Thyroid gland (tissue), 4 donors: ENCODE results near the gene B4GALNT3. TPM values are rescaled to one million over a fixed set of nuclear protein-coding genes. Genes with fewer than 3 reads are reported as not detected.

Experiments
- DNase-seq, 2 donors: peaks; one replicate each; pipeline ENCODE4 v3.0.0-alpha.2; 2019
- H3K27ac ChIP-seq, 3 donors: fragments of 200-600 bp; sonication (generic); 1 replicate in 2 of 3; 2 replicates in 1 of 3; pipeline ENCODE4 v1.5.1; 2016 to 2019; ENCODE audit warnings: mild to moderate bottlenecking in 1 of 3, moderate library complexity in 1 of 3
- H3K27me3 ChIP-seq: fragments of 200-600 bp; sonication (generic); one replicate; pipeline ENCODE4 v1.5.1; 2019
- H3K36me3 ChIP-seq, 2 donors: fragments of 200-600 bp; sonication (generic); one replicate each; pipeline ENCODE4 v1.5.1; 2016 to 2019
- H3K4me1 ChIP-seq, 2 donors: fragments of 200-600 bp; sonication (generic); one replicate each; pipeline ENCODE4 v1.5.1; 2017 to 2019
- H3K4me3 ChIP-seq, 3 donors: fragments of 200-600 bp; sonication (generic); replicated peaks in 1 of 3; 1 replicate in 2 of 3; 2 replicates in 1 of 3; pipeline ENCODE4 v1.5.1; 2016; ENCODE audit warnings: mild to moderate bottlenecking in 1 of 3
- H3K9me3 ChIP-seq: fragments of 200-600 bp; sonication (generic); one replicate; pipeline ENCODE4 v1.5.1; 2017
- POLR2A ChIP-seq, 2 donors: fragments of 450-650 bp; IDR thresholded peaks; one replicate each; pipeline ENCODE4 v1.6.1; 2017; ENCODE audit warnings: antibody characterized with exemption in 2 of 2, mild to moderate bottlenecking in 2 of 2, moderate library complexity in 1 of 2
- WGBS, 2 donors: methylation state at CpG; one replicate each; pipeline ENCODE4 v1.1.5; 2017; 5-methylcytosine and 5-hydroxymethylcytosine counted together
- intact Hi-C: fragments of 100-400 bp; cut with DNase I; formaldehyde crosslinking; loops from one replicate; pipeline ENCODE4 v1.15.1; 2023
- total RNA-seq, 4 donors: library from RNA; depleted of rRNA; stranded (reverse); fragments of >200 nt; gene quantifications; one replicate each; pipeline ENCODE4 v1.2.3, GENCODE V29; 2016
- TF ChIP-seq, protein P1 (sequence below), 6 experiments: fragments of 200-600 bp in 3 of 6; fragments of 450-650 bp in 3 of 6; sonication (generic) in 3 of 6; IDR thresholded peaks; one replicate each; pipeline ENCODE4 v1.5.1; 2016 to 2019; ENCODE audit warnings: antibody characterized with exemption in 6 of 6, mild to moderate bottlenecking in 2 of 6, inconsistent platforms in 1 of 6, moderate library complexity in 1 of 6

B4GALNT3 gene
- total RNA-seq, 4 donors from 2014 or later, result 3.9 to 6.6 (median 5.6) TPM

DNA sequence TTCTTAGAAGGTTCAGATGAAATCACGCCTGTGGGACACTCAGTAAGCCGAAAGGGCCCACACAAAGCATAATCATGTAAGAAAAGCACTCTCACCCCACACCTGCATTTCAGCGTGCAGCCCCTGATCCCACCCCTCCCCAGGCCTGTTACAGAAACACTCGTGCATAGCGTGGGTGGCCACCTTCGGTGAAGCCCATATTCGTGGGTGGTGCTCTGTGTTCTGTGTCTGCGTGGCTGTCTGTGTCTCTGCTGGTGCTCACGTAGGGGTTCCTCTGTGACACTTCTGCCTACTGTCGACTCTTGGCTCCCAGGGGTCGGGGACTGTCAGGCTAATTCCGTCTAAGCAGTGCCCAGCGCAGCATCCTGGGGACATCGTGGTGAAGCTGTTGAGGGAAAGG, 74.0 kb downstream of the B4GALNT3 start:
- Histone ChIP-seq H3K36me3 (no peaks in the 10 kb centered on the region), H3K9me3 (no peaks in the 10 kb centered on the region), H3K27me3 (no peaks in the 10 kb centered on the region), H3K27ac (no peak overlapping the region), H3K4me3 (no peak overlapping the region), H3K4me1 (peaks cover 0 to 7% of the 10 kb centered on the region in 2 donors)
- intact Hi-C loops, result no loop called here
- no peak for TF ChIP-seq POLR2A (IDR thresholded peaks at IDR 0.05)
- TF ChIP-seq, protein P1, sequence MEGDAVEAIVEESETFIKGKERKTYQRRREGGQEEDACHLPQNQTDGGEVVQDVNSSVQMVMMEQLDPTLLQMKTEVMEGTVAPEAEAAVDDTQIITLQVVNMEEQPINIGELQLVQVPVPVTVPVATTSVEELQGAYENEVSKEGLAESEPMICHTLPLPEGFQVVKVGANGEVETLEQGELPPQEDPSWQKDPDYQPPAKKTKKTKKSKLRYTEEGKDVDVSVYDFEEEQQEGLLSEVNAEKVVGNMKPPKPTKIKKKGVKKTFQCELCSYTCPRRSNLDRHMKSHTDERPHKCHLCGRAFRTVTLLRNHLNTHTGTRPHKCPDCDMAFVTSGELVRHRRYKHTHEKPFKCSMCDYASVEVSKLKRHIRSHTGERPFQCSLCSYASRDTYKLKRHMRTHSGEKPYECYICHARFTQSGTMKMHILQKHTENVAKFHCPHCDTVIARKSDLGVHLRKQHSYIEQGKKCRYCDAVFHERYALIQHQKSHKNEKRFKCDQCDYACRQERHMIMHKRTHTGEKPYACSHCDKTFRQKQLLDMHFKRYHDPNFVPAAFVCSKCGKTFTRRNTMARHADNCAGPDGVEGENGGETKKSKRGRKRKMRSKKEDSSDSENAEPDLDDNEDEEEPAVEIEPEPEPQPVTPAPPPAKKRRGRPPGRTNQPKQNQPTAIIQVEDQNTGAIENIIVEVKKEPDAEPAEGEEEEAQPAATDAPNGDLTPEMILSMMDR (IDR thresholded peaks at IDR 0.05), result no peak
- WGBS, 2 donors, result 92 to 94% methylated on average over 14 of the region's 14 CpGs
- no peak for DNase-seq

DNA sequence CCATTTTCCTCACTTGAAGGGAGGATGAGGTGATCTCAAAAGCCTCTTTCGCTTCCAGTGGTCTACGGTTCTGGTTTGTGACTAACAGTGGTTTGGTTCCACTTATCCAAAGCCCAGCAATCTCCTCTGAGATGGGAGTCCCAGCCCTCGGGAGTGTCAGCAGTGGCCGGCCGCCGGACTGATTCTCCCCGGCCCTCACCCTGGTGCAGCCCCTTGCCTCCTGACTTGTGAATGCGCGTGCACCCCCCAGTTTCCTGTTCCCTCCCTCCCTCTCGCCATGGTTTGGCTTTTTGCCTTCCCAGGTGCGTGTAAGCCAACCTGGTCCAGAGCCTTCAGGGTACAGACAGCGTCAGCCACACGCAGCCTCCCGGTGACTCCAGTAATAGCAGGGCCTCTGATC, 74.5 kb downstream of the B4GALNT3 start:
- H3K4me1 ChIP-seq, result peaks cover 0 to 11% of the 10 kb centered on the region in 2 donors
- H3K4me3 ChIP-seq, result no peak overlapping the region
- no peak for DNase-seq
- intact Hi-C loops, result no loop called here
- H3K27me3 ChIP-seq, result no peaks in the 10 kb centered on the region
- WGBS, 2 donors, result 92 to 94% methylated on average over 14 of the region's 14 CpGs
- no peak overlapping the region for H3K27ac ChIP-seq
- no peaks in the 10 kb centered on the region for H3K36me3 ChIP-seq
- TF ChIP-seq, protein P1 (IDR thresholded peaks at IDR 0.05), result no peak
- TF ChIP-seq POLR2A (IDR thresholded peaks at IDR 0.05), result no peak
- no peaks in the 10 kb centered on the region for H3K9me3 ChIP-seq

DNA sequence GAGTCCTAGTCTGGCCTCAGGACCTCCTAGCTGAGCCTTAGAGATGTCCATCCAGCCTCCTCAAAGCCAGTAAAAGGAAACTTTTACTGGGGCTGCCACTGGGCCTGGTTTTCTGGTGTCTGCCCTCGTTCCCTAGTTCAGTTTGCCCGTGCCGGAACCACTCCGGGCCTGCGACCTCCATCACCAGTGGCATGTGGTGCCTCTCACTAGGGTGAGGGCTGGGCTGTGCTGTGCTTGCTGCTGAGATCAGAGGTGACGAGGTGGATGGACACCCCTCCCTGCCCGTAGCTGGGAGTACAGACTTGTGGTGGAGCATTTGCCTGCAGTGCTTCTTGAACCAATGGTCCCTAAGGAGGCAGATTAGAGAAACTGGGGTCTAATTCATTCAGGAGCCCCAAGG, 75.7 kb downstream of the B4GALNT3 start:
- 90 to 96% methylated on average over 2 to 5 of the region's 7 CpGs for WGBS, 2 donors
- intact Hi-C loops, result no loop called here

DNA sequence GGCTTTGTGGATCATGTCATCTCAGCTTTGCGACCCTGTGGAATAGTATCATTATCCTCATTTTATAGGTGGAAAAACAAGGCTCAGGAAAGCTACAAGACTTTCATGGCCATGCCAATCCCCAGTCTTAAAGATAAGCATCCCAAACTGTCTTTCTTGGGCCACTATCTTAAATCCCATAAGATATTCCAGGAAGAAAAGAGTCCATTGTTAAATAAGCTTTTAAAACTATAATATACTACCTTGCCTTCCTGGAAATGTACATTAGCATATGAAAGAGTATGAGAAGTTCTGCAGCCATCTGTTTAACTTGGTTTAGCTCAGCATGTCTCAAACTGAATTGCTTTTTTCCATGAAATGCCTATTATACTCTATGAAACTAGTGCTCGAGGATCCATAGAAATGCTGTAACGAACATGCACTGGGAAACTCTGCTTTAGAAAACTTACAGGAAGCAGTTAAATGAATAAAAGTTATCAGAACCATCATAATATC, 77.1 kb downstream of the B4GALNT3 start:
- DNase-seq, result no peak
- Histone ChIP-seq H3K9me3 (no peaks in the 10 kb centered on the region), H3K36me3 (no peaks in the 10 kb centered on the region), H3K27me3 (no peaks in the 10 kb centered on the region), H3K4me1 (peaks cover 0 to 11% of the 10 kb centered on the region in 2 donors), H3K27ac (no peak overlapping the region), H3K4me3 (no peak overlapping the region)
- intact Hi-C loops, result no loop called here
- WGBS, 2 donors, result 98% methylated on average over 3 of the region's 3 CpGs
- no peak for TF ChIP-seq POLR2A (IDR thresholded peaks at IDR 0.05)
- TF ChIP-seq, protein P1 (IDR thresholded peaks at IDR 0.05), result no peak

More for the DNA sequence above, 75.7 kb downstream of the B4GALNT3 start:
- H3K36me3 ChIP-seq, result no peaks in the 10 kb centered on the region
- no peak overlapping the region for H3K4me3 ChIP-seq
- no peaks in the 10 kb centered on the region for H3K27me3 ChIP-seq
- DNase-seq, result no peak
- no peak overlapping the region for H3K27ac ChIP-seq
- TF ChIP-seq POLR2A (IDR thresholded peaks at IDR 0.05), result no peak
- TF ChIP-seq, protein P1 (IDR thresholded peaks at IDR 0.05), result no peak
- no peaks in the 10 kb centered on the region for H3K9me3 ChIP-seq
- peaks cover 0 to 11% of the 10 kb centered on the region in 2 donors for H3K4me1 ChIP-seq

DNA sequence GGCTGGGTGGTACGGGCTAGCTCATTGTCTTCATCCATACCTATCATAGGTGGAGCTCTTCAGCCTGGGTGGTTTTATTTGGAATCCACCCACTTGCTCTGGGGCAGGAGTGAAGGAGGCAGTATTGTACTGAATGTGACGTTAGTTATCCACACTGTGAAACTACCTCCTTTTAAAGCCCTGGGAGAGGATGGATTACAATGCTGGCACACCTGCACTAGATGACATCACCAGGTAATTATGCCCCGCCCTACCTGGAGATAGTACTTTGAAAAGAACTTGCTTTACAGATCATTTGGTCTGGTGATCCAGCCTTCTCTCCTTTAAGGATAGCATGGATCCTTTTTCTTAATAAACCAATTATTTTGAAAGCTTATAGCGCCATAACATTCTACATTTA, 78.0 kb downstream of the B4GALNT3 start:
- DNase-seq, result no peak
- Histone ChIP-seq H3K4me1 (peaks cover 0 to 11% of the 10 kb centered on the region in 2 donors), H3K27ac (no peak overlapping the region), H3K9me3 (no peaks in the 10 kb centered on the region), H3K27me3 (no peaks in the 10 kb centered on the region), H3K4me3 (no peak overlapping the region), H3K36me3 (no peaks in the 10 kb centered on the region)
- WGBS, 2 donors, result 95 to 96% methylated on average over 4 of the region's 4 CpGs
- intact Hi-C loops, result no loop called here
- no peak for TF ChIP-seq POLR2A (IDR thresholded peaks at IDR 0.05)
